GM06990 (cell line): ENCODE measurements around the gene PHACTR1.

Experiments
- DNase-seq: peaks from one replicate; pipeline ENCODE4 v3.0.0-alpha.2; 2011; ENCODE audit not compliant: insufficient read length; ENCODE audit errors: extremely low read depth
- H3K27me3 ChIP-seq: replicated peaks from 2 replicates; pipeline ENCODE4 v1.6.0; 2011; ENCODE audit warnings: low read length; ENCODE audit not compliant: control insufficient read depth, insufficient read depth
- H3K36me3 ChIP-seq: 2 replicates; pipeline ENCODE4 v1.5.1; 2011; ENCODE audit warnings: low read length; ENCODE audit not compliant: control insufficient read depth, insufficient read depth
- H3K4me3 ChIP-seq: replicated peaks from 2 replicates; pipeline ENCODE4 v1.5.1; 2011; ENCODE audit warnings: low read depth, mild to moderate bottlenecking, control low read depth, low read length
- CTCF ChIP-seq: IDR thresholded peaks from 2 replicates; pipeline ENCODE4 v1.5.1; 2011; ENCODE audit warnings: low read length, control low read depth, mild to moderate bottlenecking, inconsistent platforms; ENCODE audit not compliant: insufficient read depth, poor library complexity, severe bottlenecking

Gene PHACTR1

DNA sequence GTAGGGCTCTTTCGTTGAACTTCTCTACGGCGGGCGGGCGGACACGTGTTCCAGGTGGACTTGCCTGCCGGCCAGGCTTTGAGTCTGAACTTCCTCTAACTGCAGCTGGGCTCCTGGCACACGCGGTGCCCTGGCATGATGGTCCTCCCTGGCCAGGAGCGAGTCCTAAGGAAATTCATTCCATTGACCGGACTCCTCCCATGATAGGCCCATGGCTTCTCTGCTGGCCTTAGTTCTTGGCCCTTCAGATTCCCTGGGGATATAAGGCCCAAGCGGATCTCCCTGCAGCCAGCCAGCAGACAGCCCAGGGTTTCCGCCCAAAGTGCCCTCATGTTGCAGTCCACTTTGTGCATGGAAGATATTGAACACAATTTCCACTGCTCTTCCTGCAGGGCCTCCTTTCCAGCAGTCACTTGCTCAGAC, 572.4 kb downstream of the PHACTR1 start:
- peaks cover 31% of the 10 kb centered on the region for H3K36me3 ChIP-seq
- no peak for TF ChIP-seq CTCF
- no peak overlapping the region for H3K4me3 ChIP-seq
- DNase-seq = no peak
- H3K27me3 ChIP-seq = no peaks in the 10 kb centered on the region

- H3K36me3 ChIP-seq = peaks cover 37% of the 10 kb centered on the region
Measured at GRCh38 chr6:13289789-13290318, 573.3 kb downstream of the PHACTR1 start.

GRCh38 chr6:13290335-13290734, 573.8 kb downstream of the PHACTR1 start:
- no peak for DNase-seq
- H3K4me3 ChIP-seq = no peak overlapping the region
- no peaks in the 10 kb centered on the region for H3K27me3 ChIP-seq
- peaks cover 35% of the 10 kb centered on the region for H3K36me3 ChIP-seq
- TF ChIP-seq CTCF = no peak

More at GRCh38 chr6:13289789-13290318, 573.3 kb downstream of the PHACTR1 start:
- no peak for TF ChIP-seq CTCF
- Histone ChIP-seq H3K4me3 (no peak overlapping the region), H3K27me3 (no peaks in the 10 kb centered on the region)
- DNase-seq = no peak

- no peak for DNase-seq
- no peak overlapping the region for H3K4me3 ChIP-seq
- no peak for TF ChIP-seq CTCF
- H3K27me3 ChIP-seq = no peaks in the 10 kb centered on the region
- H3K36me3 ChIP-seq = peaks cover 30% of the 10 kb centered on the region
Measured at GRCh38 chr6:13292774-13293173, 576.2 kb downstream of the PHACTR1 start.

DNA sequence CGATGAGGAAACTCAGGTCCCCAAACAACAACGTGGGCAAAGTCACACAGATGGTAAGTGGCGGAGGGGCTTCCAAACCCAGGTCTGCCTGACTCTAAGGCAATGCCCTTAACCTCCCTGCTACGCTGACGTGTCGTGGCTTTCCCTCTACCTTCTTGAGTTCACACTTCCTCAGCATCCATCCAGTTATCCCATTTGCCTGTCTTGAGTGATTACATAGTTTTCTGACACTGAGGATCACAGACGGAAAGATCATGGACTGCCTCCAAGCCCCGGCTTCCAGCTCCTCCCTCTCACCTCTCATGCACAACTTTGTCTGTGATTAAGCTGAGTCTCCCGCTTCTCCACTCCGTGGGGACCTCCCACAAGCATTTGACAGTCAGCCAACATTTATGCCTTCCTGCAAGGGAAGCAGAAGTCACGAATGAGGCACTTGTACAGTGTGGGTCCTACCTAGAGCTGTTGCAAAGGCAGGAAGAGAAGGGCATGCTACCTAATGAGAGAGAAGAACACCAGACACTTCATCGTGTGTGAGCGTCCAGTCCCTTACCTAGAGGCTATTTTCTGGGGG, 578.0 kb downstream of the PHACTR1 start:
- no peak for DNase-seq
- H3K4me3 ChIP-seq = no peak overlapping the region
- H3K36me3 ChIP-seq = peaks cover 26% of the 10 kb centered on the region
- TF ChIP-seq CTCF = no peak
- no peaks in the 10 kb centered on the region for H3K27me3 ChIP-seq
